Mammary epithelial cell (primary cell): Measurements from ENCODE around the gene TMEM94.

Experiments
- CTCF ChIP-seq, 2 donors: IDR thresholded peaks in 1 of 2; conservative IDR thresholded peaks in 1 of 2; 2 replicates each; pipeline ENCODE4 v1.5.1; 2011 to 2012; ENCODE audit warnings: inconsistent platforms in 2 of 2, low read length in 2 of 2, mild to moderate bottlenecking in 2 of 2, control low read depth in 1 of 2, low read depth in 1 of 2; ENCODE audit not compliant: insufficient read depth in 1 of 2; ENCODE audit errors: extremely low read depth in 1 of 2
- EZH2 ChIP-seq: IDR thresholded peaks from 2 replicates; pipeline ENCODE4 v1.6.1; 2012; ENCODE audit warnings: low read length, inconsistent platforms, borderline replicate concordance

DNA sequence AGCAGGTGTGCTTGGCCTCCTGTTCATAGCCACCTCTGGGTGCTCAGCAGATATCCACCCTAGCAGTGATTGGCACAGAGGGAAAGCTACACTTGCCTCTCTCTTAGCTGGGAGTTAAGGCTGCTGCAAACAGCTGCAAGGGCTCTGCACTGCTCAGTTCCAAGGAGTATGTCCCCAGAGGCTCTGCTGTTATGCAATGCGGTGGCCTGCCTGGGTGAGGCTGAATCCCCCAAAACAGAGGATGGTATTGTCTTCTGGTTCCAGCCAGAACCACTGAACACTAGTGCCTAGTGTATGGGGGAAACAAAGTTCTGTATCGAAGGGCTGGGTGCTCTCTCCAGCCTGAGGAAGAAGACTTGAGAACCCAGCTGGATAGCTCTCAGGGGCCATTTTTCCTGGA lies 16.8 kb downstream of the TMEM94 start:
- TF ChIP-seq CTCF (conservative IDR thresholded peaks at IDR 0.05 in 1 of 2, IDR thresholded peaks at IDR 0.05 in 1 of 2; ENCODE audit: extremely low read depth in 1 of 2, insufficient read depth in 1 of 2, low read depth in 1 of 2, low read length in 2 of 2) (no peak), EZH2 (no peak)
